HCEC 1CT (cell line): Measurements from ENCODE around the gene KCNB1.

ENCODE experiments used
- DNase-seq: peaks from one replicate; pipeline ENCODE4 v3.0.0-alpha.2; 2017

Gene KCNB1

DNA sequence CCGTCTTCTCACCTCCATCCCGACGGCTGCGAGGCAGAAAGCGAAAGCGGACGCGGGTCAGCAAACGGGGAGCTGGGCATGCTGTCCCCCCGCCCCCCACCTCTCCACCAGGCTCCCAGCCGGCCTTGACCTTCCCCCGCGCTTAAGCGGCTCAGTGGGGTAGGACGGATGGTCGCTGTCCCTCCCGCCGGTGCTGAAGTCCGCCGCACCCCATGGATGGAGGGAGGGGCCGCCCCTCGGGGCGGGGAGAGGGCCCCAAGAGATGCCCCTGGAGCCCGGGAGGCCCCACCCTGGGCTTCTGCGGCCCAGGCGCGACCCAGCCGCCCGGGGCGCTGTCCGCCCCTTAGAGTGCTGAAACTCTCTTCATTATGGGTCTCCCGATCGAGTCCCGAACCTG, at the start of gene KCNB1:
Gene KCNB1, minus strand, starts transcription at position 48 of the 397 bp plus-strand sequence. CDS start 188 bp downstream, outside the sequence.
- no peak for DNase-seq

DNA sequence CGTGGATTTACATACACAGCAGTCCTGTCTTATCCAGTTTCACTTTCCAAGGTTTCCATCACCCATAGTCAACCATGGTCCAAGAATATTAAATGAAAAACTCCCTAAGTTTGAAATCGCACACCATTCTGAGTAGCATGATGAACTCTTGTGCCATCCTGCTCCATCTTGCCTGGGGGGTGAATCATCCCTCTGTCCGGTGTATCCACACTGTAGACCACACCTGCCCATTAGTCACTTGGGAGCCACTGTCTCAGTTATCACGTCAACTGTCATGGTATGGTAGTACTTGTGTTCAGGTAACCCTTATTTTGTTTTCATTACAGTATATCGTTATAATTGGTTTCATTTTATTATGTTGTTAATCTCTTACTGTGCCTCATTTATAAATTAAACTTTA, 47.0 kb upstream of the KCNB1 start:
- DNase-seq = no peak

DNA sequence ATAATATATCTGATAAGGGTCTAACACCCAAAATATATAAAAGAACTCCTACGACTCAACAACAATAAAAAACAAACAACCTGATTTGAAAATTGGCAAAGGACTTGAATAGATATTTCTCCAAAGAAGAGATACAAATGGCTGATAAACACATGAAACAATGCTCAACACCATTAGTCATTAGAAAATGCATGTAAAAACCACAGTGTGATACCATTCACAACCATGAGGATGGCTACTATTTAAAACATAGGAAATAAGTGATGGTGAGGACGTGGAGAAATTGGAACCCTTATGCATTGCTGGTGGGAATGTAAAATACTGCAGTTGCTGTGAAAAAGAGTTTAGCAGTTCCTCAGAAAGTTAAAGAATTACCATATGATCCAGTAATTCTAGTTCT, 44.1 kb upstream of the KCNB1 start:
- no peak for DNase-seq

GRCh38 chr20:49526056-49526455, 43.6 kb upstream of the KCNB1 start:
- no peak for DNase-seq

- no peak for DNase-seq
Observed at GRCh38 chr20:49523767-49524360, 41.4 kb upstream of the KCNB1 start.

DNA sequence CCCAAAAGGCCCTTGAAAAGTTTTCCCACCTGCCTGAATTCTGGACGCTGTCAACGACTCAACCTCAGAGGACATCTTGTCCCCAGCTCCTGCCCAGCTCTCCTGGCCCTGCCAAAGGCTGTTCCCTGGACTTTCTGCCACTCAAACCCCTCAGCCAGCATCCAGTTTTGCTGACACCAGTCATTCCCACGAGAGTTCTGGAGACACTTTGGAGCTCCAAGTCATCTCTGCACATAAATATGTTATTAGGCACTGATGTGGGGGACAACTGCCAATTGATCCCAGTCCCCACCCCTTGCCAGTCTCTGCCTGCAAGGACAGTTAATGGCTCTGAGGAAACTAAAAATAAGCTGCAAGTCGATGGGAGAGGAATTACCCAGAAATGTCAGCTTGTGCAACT, 38.9 kb upstream of the KCNB1 start:
- no peak for DNase-seq

DNA sequence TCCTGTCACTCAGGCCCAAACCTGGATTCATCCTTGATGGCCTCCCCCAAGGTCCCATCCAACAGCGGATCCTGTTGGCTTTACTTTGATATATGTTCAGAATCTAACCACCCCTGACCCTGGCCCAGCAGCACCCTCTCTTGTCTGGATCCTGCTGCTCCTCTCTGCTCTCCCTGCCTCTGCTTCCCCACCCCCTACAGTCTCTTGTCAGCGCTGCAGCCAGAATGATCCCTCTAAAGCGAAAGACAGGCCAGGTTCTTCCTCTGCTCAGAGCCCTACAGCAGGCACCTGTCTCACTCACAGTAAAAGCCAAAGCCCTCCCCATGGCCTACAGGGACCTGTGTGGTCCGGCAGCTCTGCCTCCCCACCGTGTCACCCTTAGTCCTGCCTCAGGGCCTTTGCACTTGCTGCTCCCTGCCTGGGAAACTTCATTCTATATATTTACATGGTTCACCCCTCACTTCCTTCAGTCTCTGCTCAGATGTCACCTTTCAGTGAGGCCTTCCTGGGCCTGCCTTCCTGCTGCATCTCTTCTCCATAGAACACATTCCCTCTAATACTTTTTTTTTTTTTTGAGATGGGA, 37.4 kb upstream of the KCNB1 start:
- no peak for DNase-seq

- DNase-seq = no peak
Observed at GRCh38 chr20:49519212-49519712, 36.8 kb upstream of the KCNB1 start.

- DNase-seq = no peak
Observed at GRCh38 chr20:49518576-49518975, 36.1 kb upstream of the KCNB1 start.

DNA sequence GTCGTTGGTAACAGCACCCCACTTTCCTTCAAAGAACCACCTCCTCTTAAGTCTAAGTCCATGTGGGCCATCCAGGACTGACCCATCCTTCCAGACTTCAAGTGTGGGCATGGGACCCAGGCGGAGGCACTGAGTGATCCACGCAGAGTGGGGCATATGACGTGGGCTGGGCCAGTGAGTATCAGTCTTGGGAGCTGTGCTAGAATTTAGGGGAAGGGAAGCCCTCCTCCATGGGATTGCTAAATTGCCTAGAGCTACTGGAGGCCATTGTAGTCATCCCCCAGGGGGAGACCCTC, 35.3 kb upstream of the KCNB1 start:
- DNase-seq = no peak

- no peak for DNase-seq
Observed at GRCh38 chr20:49516916-49517804, 34.7 kb upstream of the KCNB1 start.

DNA sequence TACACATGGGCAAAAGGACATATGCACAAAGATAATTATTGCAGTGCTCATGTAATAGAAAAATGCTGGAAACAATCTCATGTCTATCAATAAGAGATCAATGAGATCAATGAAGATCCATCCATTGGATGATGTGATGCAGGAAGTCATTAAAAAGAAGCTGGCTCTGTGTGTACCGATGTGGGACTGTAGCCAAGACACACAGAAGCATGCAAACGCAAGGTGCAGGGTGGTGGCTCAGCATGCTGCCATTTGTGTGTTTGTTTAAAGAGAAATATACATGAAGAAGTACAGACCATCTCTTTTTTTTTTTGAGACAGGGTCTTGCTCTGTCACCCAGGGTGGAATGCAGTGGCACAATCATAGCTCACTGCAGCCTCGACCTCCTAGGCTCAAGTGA, 33.1 kb upstream of the KCNB1 start:
- DNase-seq = no peak

DNA sequence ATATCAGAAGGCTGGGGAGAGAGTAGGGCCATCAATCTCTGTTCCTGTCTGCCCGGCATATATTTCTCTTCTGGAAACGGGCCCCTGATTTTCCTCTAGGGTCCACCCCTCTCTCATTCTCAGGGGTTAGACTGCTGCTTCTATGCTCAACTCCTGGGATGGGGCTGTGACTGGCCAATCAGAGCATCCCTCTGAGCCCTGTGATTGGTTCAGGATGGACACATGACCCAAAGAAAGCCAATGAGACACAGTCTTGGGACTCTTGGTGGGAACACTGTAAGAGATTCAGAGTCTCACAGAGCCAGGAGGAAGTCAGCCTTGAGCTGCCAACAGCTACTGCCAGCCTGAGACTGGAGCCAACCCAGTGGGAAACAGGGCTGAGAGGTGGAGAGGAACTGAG, 31.0 kb upstream of the KCNB1 start:
- no peak for DNase-seq

DNA sequence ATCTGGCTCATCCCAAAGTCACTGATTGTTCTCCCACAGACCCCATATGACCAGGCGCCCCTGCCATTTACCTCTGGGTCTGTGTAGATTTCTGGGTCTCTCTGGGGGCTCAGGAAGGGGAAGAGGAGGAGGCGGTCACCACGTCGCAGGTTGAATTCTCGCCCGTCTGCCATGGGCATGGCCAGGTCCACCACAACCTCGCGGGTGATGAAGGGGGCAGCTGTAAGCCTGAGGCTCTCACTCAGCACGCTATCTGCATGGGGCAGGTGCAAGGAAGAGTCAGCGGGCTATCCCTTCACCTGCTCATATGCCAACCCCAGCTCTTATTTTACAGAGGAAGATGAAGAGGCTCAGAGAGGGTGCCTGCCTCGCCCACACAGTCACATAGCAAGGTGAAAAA, 30.5 kb upstream of the KCNB1 start:
- DNase-seq = no peak

DNA sequence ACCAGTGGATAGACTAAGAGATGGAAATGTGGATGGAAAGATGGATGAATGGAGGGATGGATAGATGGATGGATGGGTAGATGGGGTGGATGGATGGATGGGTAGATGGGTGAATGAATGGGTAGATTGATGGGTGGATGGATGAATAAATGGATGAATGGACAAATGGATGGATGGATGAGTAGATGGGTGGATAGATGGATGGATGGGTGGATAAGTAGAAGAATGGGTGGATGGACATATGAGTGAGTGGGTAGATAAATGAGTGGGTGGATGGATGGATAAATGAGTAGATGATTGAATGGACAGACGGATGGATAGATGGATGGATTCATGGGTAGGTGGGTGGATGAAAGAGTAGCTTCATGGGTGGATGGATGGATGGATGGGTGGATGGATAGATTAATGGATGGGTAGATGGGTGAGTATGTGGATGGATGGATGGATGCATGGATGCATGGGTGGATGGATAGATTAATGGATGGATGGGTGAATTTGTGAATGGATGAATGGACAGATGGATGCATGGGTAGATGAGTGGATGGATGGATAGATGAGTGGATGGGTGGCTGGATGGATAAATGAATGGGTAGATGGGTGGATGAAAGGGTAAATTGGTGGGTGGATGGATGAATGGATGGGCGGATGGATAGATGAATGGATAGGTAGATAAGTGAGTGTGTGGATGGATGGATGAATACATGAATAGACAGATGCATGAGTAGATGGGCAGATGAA, 29.5 kb upstream of the KCNB1 start:
- no peak for DNase-seq

- peak; percentile 81 for DNase-seq
Observed at GRCh38 chr20:49510562-49511122, 28.2 kb upstream of the KCNB1 start.

DNA sequence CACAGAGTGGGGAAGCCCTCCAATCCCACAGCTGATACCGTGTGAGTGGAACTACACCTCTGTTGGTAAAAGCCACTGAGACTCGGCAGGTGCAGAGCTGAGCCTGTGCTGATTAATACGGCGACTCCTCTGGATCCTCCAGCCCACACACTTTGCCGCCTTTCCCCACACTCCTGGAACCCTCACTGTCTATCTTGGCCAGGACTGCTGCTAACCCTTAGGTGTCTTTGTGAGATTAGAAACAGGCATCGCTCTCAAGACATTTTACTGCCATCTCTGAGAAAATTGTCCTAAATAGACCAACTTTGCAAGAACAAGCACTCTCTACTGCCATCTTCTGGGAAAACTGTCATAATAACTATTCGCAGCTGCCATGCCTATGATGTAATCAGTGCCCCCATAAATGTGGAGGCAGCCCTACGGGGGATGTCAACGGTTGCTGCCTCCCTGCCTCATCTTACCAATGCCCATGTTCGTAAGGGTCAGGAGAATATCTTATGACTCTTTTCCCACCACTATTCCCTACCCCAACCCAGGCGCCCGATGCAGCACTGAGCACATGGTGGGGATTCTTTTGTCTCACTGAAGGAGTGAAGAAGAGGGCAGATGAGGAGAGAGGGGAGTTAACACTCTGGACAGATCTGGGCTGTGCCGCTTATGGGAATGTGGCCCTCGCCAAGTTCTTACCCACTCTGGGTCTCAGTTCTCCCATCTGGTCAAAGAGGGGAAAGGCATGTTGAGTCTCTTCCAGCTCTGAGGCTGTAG, 26.1 kb upstream of the KCNB1 start:
- peak; percentile 42 for DNase-seq

GRCh38 chr20:49507741-49508434, 25.4 kb upstream of the KCNB1 start:
- DNase-seq = no peak

GRCh38 chr20:49505518-49505917, 23.1 kb upstream of the KCNB1 start:
- DNase-seq = peak; percentile 27

DNA sequence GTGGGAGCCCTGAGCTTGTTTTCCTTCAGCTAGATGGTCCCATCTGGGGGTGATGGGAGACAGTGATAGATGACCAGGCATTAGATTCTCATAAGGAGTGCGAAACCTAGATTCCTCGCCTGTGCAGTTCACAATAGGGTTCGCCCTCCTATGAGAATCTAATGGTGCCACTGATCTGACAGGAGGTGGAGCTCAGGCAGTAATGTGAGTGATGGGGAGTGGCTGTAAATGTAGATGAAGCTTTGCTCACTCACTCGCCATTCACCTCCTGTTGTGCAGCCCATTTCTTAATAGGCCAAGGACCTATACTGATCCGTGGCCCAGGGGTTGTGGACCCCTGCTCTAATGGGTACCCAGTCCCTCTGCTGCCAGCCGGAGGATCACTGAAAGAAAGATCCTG, 20.7 kb upstream of the KCNB1 start:
- no peak for DNase-seq

- no peak for DNase-seq
Observed at GRCh38 chr20:49501917-49502316, 19.4 kb upstream of the KCNB1 start.

DNA sequence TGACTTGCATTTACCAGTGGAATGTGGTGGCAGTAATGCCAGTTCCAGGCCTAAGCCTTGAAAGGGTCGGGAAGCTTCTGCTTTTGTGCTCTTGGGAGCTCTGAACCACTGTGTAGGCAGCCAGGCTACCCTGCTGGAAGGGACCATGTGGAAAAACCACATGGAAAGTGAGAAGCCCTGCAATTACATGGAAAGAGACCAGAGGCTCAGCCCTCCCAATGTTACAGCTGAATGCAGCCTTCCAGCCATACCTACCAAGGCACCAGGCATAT, 14.9 kb upstream of the KCNB1 start:
- no peak for DNase-seq
